ENCODE measurements around the gene ECHS1. TPM values are rescaled to one million over a fixed set of nuclear protein-coding genes. Genes with fewer than 3 reads are reported as not detected.

Gene ECHS1
- polyA plus RNA-seq, 3 donors = 34.6 to 102 (median 85.1) TPM

- Mint-ChIP-seq H3K27me3 (ENCODE audit: low read depth in 3 of 3) (peaks cover 74 to 93% (median 80%) of the 10 kb centered on the region in 3 donors), H3K4me3 (peak overlapping the region in 1 of 2 donors; percentile 78)
These were observed 44.5 kb downstream of the ECHS1 start for GRCh38 chr10:133328358-133329343.

More at GRCh38 chr10:133328358-133329343, 44.5 kb downstream of the ECHS1 start:
- Histone ChIP-seq H3K36me3 (replicated peaks in 1 of 2; ENCODE audit: control insufficient read depth in 1 of 2, insufficient read depth in 2 of 2, low read length in 2 of 2) (no peaks in the 10 kb centered on the region), H3K4me1 (ENCODE audit: control insufficient read depth in 1 of 2, insufficient read depth in 2 of 2, low read length in 2 of 2) (peaks cover 4 to 15% of the 10 kb centered on the region in 2 donors), H3K4me3 (replicated peaks in 1 of 3; ENCODE audit: low read depth in 2 of 3, low read length in 3 of 3) (no peak overlapping the region), H3K4me2 (replicated peaks; ENCODE audit: extremely low read depth, low read length, poor library complexity, severe bottlenecking) (no peak overlapping the region), H3K9me3 (replicated peaks in 1 of 2; ENCODE audit: control insufficient read depth in 1 of 2, insufficient read depth in 1 of 2, low read length in 2 of 2) (peaks cover 0 to 20% of the 10 kb centered on the region in 2 donors), H2AFZ (ENCODE audit: insufficient read depth, low read depth, low read length, poor library complexity, severe bottlenecking) (no peak overlapping the region), H3K27me3 (ENCODE audit: control insufficient read depth in 2 of 2, insufficient read depth in 2 of 2, low read length in 2 of 2) (peaks cover 27 to 77% of the 10 kb centered on the region in 2 donors), H3K79me2 (ENCODE audit: insufficient read depth, low read length) (no peaks in the 10 kb centered on the region), H3K9ac (ENCODE audit: insufficient read depth, low read length, poor library complexity, severe bottlenecking) (no peak overlapping the region), H4K20me1 (ENCODE audit: insufficient read depth, low read length) (no peaks in the 10 kb centered on the region), H3K27ac (ENCODE audit: low read depth in 1 of 2, low read length in 2 of 2) (no peak overlapping the region)
- intact Hi-C loops (cut with micrococcal nuclease) = loop anchor here (5.0 to 10.0 kb wide), 4 partner anchors 184 to 364 kb away; partner anchors contain the start of gene CYP2E1 (in 1 of the 2)
- H3K4me1 Mint-ChIP-seq = peaks cover 2% of the 10 kb centered on the region
- no peak for DNase-seq
- H3K9me3 Mint-ChIP-seq = peaks cover 0 to 24% (median 4%) of the 10 kb centered on the region in 7 donors
- no peak overlapping the region for H3K27ac Mint-ChIP-seq
- TF ChIP-seq CTCF (IDR thresholded peaks at IDR 0.05) = no peak
- 86% methylated on average over 14 of the region's 15 CpGs for WGBS (ENCODE audit: insufficient coverage)
- H3K36me3 Mint-ChIP-seq = no peaks in the 10 kb centered on the region

Measured in CD14-positive monocyte (primary cell).